DOHH2 (cell line): Measurements from ENCODE around the gene SRR.

Source experiments
- H3F3A ChIP-seq: fragments of 200-600 bp; sonication (generic), shearing (Covaris generic); 2 replicates; pipeline ENCODE4 v1.6.0; 2016; ENCODE audit warnings: antibody characterized with exemption, mild to moderate bottlenecking; ENCODE audit not compliant: control insufficient read depth, insufficient read depth
- H3K27ac ChIP-seq: fragments of 200-600 bp; sonication (generic); 2 replicates; pipeline ENCODE4 v1.5.1; 2014; ENCODE audit warnings: low read depth, mild to moderate bottlenecking, low read length, moderate library complexity
- H3K27me3 ChIP-seq: fragments of 200-600 bp; sonication (generic); 2 replicates; pipeline ENCODE4 v1.6.1; 2014; ENCODE audit warnings: mild to moderate bottlenecking, low read length, mixed read lengths; ENCODE audit not compliant: control insufficient read depth
- H3K36me3 ChIP-seq: fragments of 200-600 bp; sonication (generic); 2 replicates; pipeline ENCODE4 v1.6.1; 2014; ENCODE audit warnings: mild to moderate bottlenecking, low read length, moderate library complexity, mixed read lengths; ENCODE audit not compliant: control insufficient read depth
- H3K4me1 ChIP-seq: fragments of 200-600 bp; sonication (generic); 2 replicates; pipeline ENCODE4 v1.6.1; 2014; ENCODE audit warnings: mild to moderate bottlenecking, low read length, mixed read lengths; ENCODE audit not compliant: control insufficient read depth
- H3K4me2 ChIP-seq: fragments of 200-600 bp; sonication (generic); 2 replicates; pipeline ENCODE4 v1.6.0; 2014; ENCODE audit warnings: mild to moderate bottlenecking, low read length, moderate library complexity
- H3K4me3 ChIP-seq: fragments of 200-600 bp; sonication (generic); 2 replicates; pipeline ENCODE4 v1.5.1; 2014; ENCODE audit warnings: mild to moderate bottlenecking, low read length, mixed read lengths
- H3K79me2 ChIP-seq: fragments of 200-600 bp; sonication (generic); 2 replicates; pipeline ENCODE4 v1.6.1; 2014; ENCODE audit warnings: mild to moderate bottlenecking, low read length, mixed read lengths; ENCODE audit not compliant: control insufficient read depth
- H3K9me2 ChIP-seq: fragments of 200-600 bp; sonication (generic); replicated peaks from 2 replicates; pipeline ENCODE4 v1.6.1; 2014; ENCODE audit warnings: mild to moderate bottlenecking, low read length, mixed read lengths; ENCODE audit not compliant: control insufficient read depth
- H3K9me3 ChIP-seq: fragments of 200-600 bp; sonication (generic); 2 replicates; pipeline ENCODE4 v1.6.1; 2014; ENCODE audit warnings: antibody characterized with exemption, low read length, mixed read lengths; ENCODE audit not compliant: control insufficient read depth, insufficient read depth
- H4K20me1 ChIP-seq: fragments of 200-600 bp; sonication (generic); 2 replicates; pipeline ENCODE4 v1.6.0; 2014; ENCODE audit warnings: low read depth, mild to moderate bottlenecking, antibody characterized with exemption, low read length, moderate library complexity; ENCODE audit not compliant: control insufficient read depth, insufficient read depth
- EZH2phosphoT487 ChIP-seq: fragments of 200-600 bp; sonication (generic); IDR thresholded peaks from 2 replicates; pipeline ENCODE4 v1.6.1; 2017; ENCODE audit warnings: borderline replicate concordance, mild to moderate bottlenecking, antibody characterized with exemption, low read length, moderate library complexity, mixed read lengths
- TF ChIP-seq, protein P1 (sequence below): fragments of 200-600 bp; sonication (generic); IDR thresholded peaks from one replicate; pipeline ENCODE4 v1.5.1; 2014; ENCODE audit warnings: antibody characterized with exemption, mild to moderate bottlenecking, low read depth, low read length; ENCODE audit not compliant: poor library complexity, severe bottlenecking

SRR gene

DNA sequence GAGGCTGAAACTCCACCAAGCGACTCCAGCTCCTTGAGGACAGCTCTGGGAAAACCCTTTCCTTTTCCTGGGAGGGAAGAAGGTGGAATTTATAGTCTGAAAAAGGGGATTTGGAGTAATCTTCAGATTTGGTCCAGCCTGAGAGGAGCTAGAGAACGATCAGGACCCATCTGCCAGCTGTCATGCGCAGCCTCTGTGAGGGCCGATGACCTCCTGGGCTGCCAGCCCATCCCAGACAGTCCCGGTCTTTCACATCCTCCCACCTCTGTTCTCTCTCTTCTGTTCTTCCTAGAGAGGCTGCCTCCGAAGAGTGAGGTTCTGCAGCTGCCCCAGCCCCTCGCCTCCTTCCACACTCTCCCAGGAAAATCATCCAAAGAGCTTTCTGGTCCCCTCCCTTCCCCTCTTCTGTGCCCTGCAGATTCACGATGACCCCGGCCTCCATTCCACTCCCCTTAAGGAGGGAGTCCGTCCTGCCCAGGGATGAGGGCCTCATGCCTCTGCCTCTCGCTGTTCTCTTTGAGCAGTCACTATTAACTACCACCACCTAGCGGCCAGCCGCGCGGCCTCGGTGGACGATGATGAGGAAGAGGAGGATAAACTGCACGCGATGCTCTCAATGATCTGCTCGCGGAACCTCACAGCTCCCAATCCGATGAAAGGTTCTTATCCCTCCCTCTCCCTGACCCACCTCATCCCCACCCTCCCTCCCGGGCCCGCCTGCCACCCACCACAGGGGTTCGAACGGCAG lies 63.2 kb downstream of the SRR start:
- H3F3A ChIP-seq = no peaks in the 10 kb centered on the region
- no peaks in the 10 kb centered on the region for H3K9me3 ChIP-seq
- no peak overlapping the region for H3K4me3 ChIP-seq
- H3K79me2 ChIP-seq = no peaks in the 10 kb centered on the region
- TF ChIP-seq EZH2phosphoT487 = no peak
- TF ChIP-seq, protein P1, sequence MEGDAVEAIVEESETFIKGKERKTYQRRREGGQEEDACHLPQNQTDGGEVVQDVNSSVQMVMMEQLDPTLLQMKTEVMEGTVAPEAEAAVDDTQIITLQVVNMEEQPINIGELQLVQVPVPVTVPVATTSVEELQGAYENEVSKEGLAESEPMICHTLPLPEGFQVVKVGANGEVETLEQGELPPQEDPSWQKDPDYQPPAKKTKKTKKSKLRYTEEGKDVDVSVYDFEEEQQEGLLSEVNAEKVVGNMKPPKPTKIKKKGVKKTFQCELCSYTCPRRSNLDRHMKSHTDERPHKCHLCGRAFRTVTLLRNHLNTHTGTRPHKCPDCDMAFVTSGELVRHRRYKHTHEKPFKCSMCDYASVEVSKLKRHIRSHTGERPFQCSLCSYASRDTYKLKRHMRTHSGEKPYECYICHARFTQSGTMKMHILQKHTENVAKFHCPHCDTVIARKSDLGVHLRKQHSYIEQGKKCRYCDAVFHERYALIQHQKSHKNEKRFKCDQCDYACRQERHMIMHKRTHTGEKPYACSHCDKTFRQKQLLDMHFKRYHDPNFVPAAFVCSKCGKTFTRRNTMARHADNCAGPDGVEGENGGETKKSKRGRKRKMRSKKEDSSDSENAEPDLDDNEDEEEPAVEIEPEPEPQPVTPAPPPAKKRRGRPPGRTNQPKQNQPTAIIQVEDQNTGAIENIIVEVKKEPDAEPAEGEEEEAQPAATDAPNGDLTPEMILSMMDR = no peak
- no peaks in the 10 kb centered on the region for H3K27me3 ChIP-seq
- no peaks in the 10 kb centered on the region for H3K9me2 ChIP-seq
- no peaks in the 10 kb centered on the region for H3K4me1 ChIP-seq
- no peak overlapping the region for H3K27ac ChIP-seq
- no peaks in the 10 kb centered on the region for H3K36me3 ChIP-seq
- H4K20me1 ChIP-seq = no peaks in the 10 kb centered on the region
- no peak overlapping the region for H3K4me2 ChIP-seq

GRCh38 chr17:2368359-2368758 lies 64.6 kb downstream of the SRR start:
- Histone ChIP-seq H3K4me2 (no peak overlapping the region), H3K4me1 (no peaks in the 10 kb centered on the region), H3K27ac (no peak overlapping the region), H3K9me3 (no peaks in the 10 kb centered on the region), H3K4me3 (no peak overlapping the region), H3F3A (no peaks in the 10 kb centered on the region), H3K27me3 (no peaks in the 10 kb centered on the region), H3K36me3 (no peaks in the 10 kb centered on the region), H4K20me1 (no peaks in the 10 kb centered on the region), H3K79me2 (no peaks in the 10 kb centered on the region), H3K9me2 (no peaks in the 10 kb centered on the region)
- TF ChIP-seq EZH2phosphoT487 = no peak
- TF ChIP-seq, protein P1 = no peak

DNA sequence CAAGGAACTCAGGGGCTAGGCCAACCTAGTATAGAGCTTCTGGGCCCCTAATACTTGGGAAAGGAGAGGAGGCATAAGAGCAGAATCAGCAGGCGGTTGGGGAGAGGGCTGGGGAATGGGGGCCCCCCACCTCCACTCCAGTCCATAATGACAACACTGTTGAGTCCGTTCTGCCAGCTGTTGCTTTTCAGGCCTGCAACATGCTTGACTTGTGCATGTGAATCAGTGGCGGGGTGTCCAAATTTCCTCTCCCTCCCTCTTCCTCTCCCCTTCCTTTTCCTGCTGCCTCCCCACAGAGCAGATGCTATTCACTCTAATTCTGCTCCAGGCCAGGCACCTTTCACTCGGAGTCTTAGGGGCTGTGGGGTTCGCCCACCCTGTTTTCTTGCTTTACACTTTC lies 65.3 kb downstream of the SRR start:
- no peak overlapping the region for H3K27ac ChIP-seq
- H3K9me2 ChIP-seq = no peaks in the 10 kb centered on the region
- no peaks in the 10 kb centered on the region for H3K36me3 ChIP-seq

More for the DNA sequence above, 65.3 kb downstream of the SRR start:
- no peaks in the 10 kb centered on the region for H3K9me3 ChIP-seq
- no peaks in the 10 kb centered on the region for H3K27me3 ChIP-seq
- H3K79me2 ChIP-seq = no peaks in the 10 kb centered on the region
- no peak for TF ChIP-seq EZH2phosphoT487
- TF ChIP-seq, protein P1 = no peak
- H3F3A ChIP-seq = no peaks in the 10 kb centered on the region
- H3K4me1 ChIP-seq = no peaks in the 10 kb centered on the region
- no peak overlapping the region for H3K4me3 ChIP-seq
- no peaks in the 10 kb centered on the region for H4K20me1 ChIP-seq
- no peak overlapping the region for H3K4me2 ChIP-seq
